Measurements from ENCODE around the gene NIPSNAP2. TPM values are rescaled to one million over a fixed set of nuclear protein-coding genes. Genes with fewer than 3 reads are reported as not detected.

The NIPSNAP2 gene
- total and polyA plus RNA-seq, 10 of the 15 experiments (the other 5 are each of a cell fraction or from before 2014, with no cell fraction given) = 24.7 to 88.5 (median 49.9) TPM

DNA sequence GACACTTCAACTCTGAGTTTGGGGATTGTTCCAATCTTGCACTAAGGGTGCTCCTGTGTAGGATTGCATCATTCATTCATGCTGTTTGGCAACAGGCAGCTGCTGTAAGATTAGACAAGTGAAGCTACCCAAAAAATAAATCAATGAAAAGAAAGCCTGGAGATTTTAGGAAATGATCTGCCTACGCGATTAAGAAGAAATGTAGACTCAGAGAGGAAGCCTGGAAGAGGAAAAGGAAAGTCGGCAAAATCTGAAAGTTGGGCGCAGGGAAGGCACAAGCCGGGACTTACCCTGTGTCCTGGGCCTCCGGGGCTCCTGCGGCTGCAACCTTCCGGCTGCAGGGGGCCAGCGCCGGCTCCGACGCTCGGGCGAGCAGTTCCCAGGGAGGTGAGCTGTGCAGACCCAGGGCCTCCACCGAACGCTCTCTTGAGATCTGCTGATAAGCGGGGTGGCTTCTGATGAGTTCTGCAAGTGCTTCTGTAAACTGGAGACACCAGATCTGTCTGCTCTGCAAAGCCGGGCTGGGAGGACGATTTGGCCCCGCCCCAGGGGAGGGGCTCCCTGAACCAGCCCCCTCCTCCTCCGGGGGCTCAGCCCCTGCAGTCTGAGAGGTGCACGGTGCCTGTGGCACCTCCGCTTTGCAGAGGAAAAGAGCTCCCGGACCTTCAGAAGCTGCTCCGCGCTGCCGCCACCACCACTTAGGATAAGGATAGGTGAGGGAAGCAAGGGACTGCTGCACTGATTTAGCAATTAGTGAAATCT, 69.5 kb downstream of the NIPSNAP2 start:
- ChIA-PET RAD21 (ENCODE audit: unreplicated experiment) (interaction anchor here (0.6 kb wide), 1 partner anchor 18 kb away, joined by 3 read pairs; the partner anchor contains the start of genes CCT6A and PSPH), CTCF (interaction anchor here (0.7 to 1.6 kb wide), 3 partner anchors 7 to 40 kb away, joined by 3 to 5 read pairs (median 4); partner anchors contain the start of gene PSPH), SMC1A (ENCODE audit: uncharacterized antibody, unreplicated experiment) (interaction anchor here (1.3 to 1.4 kb wide), 3 partner anchors 13 to 39 kb away, joined by 4 read pairs; no protein-coding TSS in a partner anchor), POLR2A (interaction anchor here (0.9 kb wide), 1 partner anchor 17 kb away, joined by 6 read pairs; the partner anchor contains the start of genes CCT6A and PSPH)
- Histone ChIP-seq H4K20me1 (ENCODE audit: control insufficient read depth, insufficient read depth) (no peaks in the 10 kb centered on the region), H3K4me2 (ENCODE audit: control insufficient read depth, insufficient read depth) (peak overlapping the region; percentile 77), H3K4me1 (ENCODE audit: control insufficient read depth, insufficient read depth, low read length) (no peaks in the 10 kb centered on the region), H2AFZ (ENCODE audit: control insufficient read depth, low read depth, low read length) (peak overlapping the region; percentile 64), H3K9me3 (replicated peaks; ENCODE audit: control insufficient read depth, insufficient read depth, low read length) (no peaks in the 10 kb centered on the region), H3K27ac (ENCODE audit: control insufficient read depth, insufficient read depth) (peak overlapping the region; percentile 53), H3K9ac (ENCODE audit: control insufficient read depth, insufficient read depth, low read length) (peak overlapping the region; percentile 70), H3K36me3 (ENCODE audit: control insufficient read depth in 2 of 2, insufficient read depth in 2 of 2, low read length in 1 of 2) (0 out of 4 replicates have a peak, but pooled peaks cover 0 to 3% of the 10 kb centered on the region in 2 experiments), H3K27me3 (replicated peaks in 1 of 2; ENCODE audit: control insufficient read depth in 2 of 2, insufficient read depth in 2 of 2, low read length in 1 of 2) (no peaks in the 10 kb centered on the region), H3K79me2 (ENCODE audit: control insufficient read depth, insufficient read depth, low read length) (no peaks in the 10 kb centered on the region; the same call in 1 of the 2 replicates), H3K4me3 (peak overlapping the region; percentile 68)
- ATAC-seq (peak; percentile 97), FAIRE-seq (peak; percentile 54), DNase-seq (ENCODE audit: low read depth, low spot score) (peak; percentile 43)
- no TSS peak for BruUV-seq (replicated peaks)
- intact Hi-C loops (cut with micrococcal nuclease; ENCODE audit: unreplicated experiment) (loop anchor here (2.0 kb wide), 2 partner anchors 17 to 31 kb away; partner anchors contain the start of genes CCT6A, PSPH and SUMF2), in situ Hi-C loops (cut with MboI) (no loop called here)
- WGBS (ENCODE audit: insufficient coverage, insufficient replicate concordance, low lambda C conversion rate, missing lambda C conversion rate) = under 1% methylated on average over 27 of the region's 27 CpGs
- peak in 1 of 2 experiments; percentile 38; a peak in 1 of 4 replicates for TF ChIP-seq BHLHE40 (IDR thresholded peaks at IDR 0.05; ENCODE audit: borderline replicate concordance in 1 of 2, low read depth in 2 of 2, low read length in 1 of 2)
- 0 out of 2 replicates have a peak, but pooled peaks have one; percentile 49 for TF ChIP-seq RUNX3 (IDR thresholded peaks at IDR 0.05; ENCODE audit: low read length)
- TF ChIP-seq, protein P1, sequence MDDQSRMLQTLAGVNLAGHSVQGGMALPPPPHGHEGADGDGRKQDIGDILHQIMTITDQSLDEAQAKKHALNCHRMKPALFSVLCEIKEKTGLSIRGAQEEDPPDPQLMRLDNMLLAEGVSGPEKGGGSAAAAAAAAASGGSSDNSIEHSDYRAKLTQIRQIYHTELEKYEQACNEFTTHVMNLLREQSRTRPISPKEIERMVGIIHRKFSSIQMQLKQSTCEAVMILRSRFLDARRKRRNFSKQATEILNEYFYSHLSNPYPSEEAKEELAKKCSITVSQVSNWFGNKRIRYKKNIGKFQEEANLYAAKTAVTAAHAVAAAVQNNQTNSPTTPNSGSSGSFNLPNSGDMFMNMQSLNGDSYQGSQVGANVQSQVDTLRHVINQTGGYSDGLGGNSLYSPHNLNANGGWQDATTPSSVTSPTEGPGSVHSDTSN (IDR thresholded peaks at IDR 0.05; ENCODE audit: insufficient replicate concordance, low read depth, low read length) = no peak
- peak in 1 of 2 experiments; percentile 64; a peak in 1 of 4 replicates for TF ChIP-seq CEBPB (IDR thresholded peaks at IDR 0.05; ENCODE audit: borderline replicate concordance in 1 of 2, low read depth in 2 of 2, low read length in 2 of 2)
- TF ChIP-seq, protein P2, sequence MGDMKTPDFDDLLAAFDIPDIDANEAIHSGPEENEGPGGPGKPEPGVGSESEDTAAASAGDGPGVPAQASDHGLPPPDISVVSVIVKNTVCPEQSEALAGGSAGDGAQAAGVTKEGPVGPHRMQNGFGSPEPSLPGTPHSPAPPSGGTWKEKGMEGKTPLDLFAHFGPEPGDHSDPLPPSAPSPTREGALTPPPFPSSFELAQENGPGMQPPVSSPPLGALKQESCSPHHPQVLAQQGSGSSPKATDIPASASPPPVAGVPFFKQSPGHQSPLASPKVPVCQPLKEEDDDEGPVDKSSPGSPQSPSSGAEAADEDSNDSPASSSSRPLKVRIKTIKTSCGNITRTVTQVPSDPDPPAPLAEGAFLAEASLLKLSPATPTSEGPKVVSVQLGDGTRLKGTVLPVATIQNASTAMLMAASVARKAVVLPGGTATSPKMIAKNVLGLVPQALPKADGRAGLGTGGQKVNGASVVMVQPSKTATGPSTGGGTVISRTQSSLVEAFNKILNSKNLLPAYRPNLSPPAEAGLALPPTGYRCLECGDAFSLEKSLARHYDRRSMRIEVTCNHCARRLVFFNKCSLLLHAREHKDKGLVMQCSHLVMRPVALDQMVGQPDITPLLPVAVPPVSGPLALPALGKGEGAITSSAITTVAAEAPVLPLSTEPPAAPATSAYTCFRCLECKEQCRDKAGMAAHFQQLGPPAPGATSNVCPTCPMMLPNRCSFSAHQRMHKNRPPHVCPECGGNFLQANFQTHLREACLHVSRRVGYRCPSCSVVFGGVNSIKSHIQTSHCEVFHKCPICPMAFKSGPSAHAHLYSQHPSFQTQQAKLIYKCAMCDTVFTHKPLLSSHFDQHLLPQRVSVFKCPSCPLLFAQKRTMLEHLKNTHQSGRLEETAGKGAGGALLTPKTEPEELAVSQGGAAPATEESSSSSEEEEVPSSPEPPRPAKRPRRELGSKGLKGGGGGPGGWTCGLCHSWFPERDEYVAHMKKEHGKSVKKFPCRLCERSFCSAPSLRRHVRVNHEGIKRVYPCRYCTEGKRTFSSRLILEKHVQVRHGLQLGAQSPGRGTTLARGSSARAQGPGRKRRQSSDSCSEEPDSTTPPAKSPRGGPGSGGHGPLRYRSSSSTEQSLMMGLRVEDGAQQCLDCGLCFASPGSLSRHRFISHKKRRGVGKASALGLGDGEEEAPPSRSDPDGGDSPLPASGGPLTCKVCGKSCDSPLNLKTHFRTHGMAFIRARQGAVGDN (IDR thresholded peaks at IDR 0.05) = no peak
- no peak for TF ChIP-seq HDAC2 (IDR thresholded peaks at IDR 0.05)
- TF ChIP-seq FOXK2 (IDR thresholded peaks at IDR 0.05) = no peak
- peak; percentile 69 for TF ChIP-seq POLR2A (IDR thresholded peaks at IDR 0.05; ENCODE audit: low read depth, low read length)
- 0 out of 2 replicates have a peak, but pooled peaks have one; percentile 12 for TF ChIP-seq YY1 (IDR thresholded peaks at IDR 0.05; ENCODE audit: low read depth, low read length)
- peak; percentile 43; the same call in 1 of the 2 replicates for TF ChIP-seq IKZF1 (conservative IDR thresholded peaks at IDR 0.05)
- TF ChIP-seq, protein P3, sequence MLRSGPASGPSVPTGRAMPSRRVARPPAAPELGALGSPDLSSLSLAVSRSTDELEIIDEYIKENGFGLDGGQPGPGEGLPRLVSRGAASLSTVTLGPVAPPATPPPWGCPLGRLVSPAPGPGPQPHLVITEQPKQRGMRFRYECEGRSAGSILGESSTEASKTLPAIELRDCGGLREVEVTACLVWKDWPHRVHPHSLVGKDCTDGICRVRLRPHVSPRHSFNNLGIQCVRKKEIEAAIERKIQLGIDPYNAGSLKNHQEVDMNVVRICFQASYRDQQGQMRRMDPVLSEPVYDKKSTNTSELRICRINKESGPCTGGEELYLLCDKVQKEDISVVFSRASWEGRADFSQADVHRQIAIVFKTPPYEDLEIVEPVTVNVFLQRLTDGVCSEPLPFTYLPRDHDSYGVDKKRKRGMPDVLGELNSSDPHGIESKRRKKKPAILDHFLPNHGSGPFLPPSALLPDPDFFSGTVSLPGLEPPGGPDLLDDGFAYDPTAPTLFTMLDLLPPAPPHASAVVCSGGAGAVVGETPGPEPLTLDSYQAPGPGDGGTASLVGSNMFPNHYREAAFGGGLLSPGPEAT (IDR thresholded peaks at IDR 0.05; ENCODE audit: low read depth) = peak; percentile 39; the same call in 1 of the 2 replicates
- no peak for TF ChIP-seq YBX1 (IDR thresholded peaks at IDR 0.05)
- 0 out of 2 replicates have a peak, but pooled peaks have one; percentile 63 for TF ChIP-seq CBX5 (IDR thresholded peaks at IDR 0.05; ENCODE audit: low read depth)
- TF ChIP-seq RBBP5 (conservative IDR thresholded peaks at IDR 0.05) = 0 out of 2 replicates have a peak, but pooled peaks have one; percentile 56
- TF ChIP-seq POLR2AphosphoS5 (IDR thresholded peaks at IDR 0.05; ENCODE audit: low read length) = peak; percentile 47; the same call in 1 of the 2 replicates
- TF ChIP-seq SIN3A (IDR thresholded peaks at IDR 0.05; ENCODE audit: low read depth, low read length) = no peak
